Measurements from ENCODE around the gene SNCA.

DNA sequence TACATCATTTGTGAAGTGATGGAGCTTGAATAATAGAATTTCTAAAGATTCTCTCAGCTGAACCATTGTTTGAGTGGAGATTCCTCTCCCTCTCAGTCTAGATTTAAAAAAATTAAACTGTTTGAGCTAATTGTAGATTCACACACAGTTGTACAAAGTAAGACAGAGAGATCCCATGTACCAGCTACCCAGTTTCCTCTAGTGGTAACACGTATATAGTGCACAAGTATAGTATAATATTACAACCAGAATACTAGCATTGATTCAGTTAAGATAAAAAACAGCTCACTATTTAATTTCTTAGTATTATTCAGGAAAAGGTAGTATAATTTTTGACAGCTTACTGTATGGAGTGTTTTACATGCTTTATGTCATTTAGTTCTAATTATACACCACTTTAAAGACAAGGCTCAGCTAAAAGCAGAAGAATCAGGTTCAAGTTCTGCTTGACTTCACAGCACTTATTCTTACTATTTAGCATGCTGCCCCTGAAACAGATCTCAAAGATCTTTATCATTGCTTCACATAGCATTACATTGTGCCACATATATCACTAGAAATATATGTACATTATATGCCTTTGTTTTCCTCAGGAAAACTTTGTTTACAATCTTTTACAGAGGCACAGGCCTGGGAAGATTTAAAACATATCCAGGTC lies 136.1 kb downstream of the SNCA start:
- no peak for TF ChIP-seq SIN3A (conservative IDR thresholded peaks at IDR 0.05 in 1 of 2, IDR thresholded peaks at IDR 0.05 in 1 of 2; ENCODE audit: low read depth in 1 of 2, low read length in 2 of 2)
- TF ChIP-seq POLR2A (IDR thresholded peaks at IDR 0.05; ENCODE audit: control extremely low read depth in 1 of 2, low read depth in 2 of 2, low read length in 2 of 2) = no peak
- no peak for TF ChIP-seq RAD21 (IDR thresholded peaks at IDR 0.05 in 1 of 2, conservative IDR thresholded peaks at IDR 0.05 in 1 of 2; ENCODE audit: low read depth in 2 of 2, low read length in 2 of 2)
- no peak for TF ChIP-seq CHD2 (IDR thresholded peaks at IDR 0.05; ENCODE audit: low read length)
- no peak for TF ChIP-seq EP300 (IDR thresholded peaks at IDR 0.05; ENCODE audit: borderline replicate concordance in 1 of 2, low read depth in 2 of 2, low read length in 2 of 2)
- no peak for TF ChIP-seq CEBPB (IDR thresholded peaks at IDR 0.05; ENCODE audit: low read depth, low read length)
- TF ChIP-seq, protein P1, sequence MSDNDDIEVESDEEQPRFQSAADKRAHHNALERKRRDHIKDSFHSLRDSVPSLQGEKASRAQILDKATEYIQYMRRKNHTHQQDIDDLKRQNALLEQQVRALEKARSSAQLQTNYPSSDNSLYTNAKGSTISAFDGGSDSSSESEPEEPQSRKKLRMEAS (IDR thresholded peaks at IDR 0.05) = no peak
- no peak for TF ChIP-seq ZNF274 (IDR thresholded peaks at IDR 0.05; ENCODE audit: borderline replicate concordance, extremely low read depth, low read length)
- TF ChIP-seq, protein P2, sequence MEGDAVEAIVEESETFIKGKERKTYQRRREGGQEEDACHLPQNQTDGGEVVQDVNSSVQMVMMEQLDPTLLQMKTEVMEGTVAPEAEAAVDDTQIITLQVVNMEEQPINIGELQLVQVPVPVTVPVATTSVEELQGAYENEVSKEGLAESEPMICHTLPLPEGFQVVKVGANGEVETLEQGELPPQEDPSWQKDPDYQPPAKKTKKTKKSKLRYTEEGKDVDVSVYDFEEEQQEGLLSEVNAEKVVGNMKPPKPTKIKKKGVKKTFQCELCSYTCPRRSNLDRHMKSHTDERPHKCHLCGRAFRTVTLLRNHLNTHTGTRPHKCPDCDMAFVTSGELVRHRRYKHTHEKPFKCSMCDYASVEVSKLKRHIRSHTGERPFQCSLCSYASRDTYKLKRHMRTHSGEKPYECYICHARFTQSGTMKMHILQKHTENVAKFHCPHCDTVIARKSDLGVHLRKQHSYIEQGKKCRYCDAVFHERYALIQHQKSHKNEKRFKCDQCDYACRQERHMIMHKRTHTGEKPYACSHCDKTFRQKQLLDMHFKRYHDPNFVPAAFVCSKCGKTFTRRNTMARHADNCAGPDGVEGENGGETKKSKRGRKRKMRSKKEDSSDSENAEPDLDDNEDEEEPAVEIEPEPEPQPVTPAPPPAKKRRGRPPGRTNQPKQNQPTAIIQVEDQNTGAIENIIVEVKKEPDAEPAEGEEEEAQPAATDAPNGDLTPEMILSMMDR (IDR thresholded peaks at IDR 0.05; ENCODE audit: control extremely low read depth in 1 of 3, insufficient read depth in 1 of 3, low read depth in 1 of 3, low read length in 3 of 3) = no peak
- no peak for TF ChIP-seq SUZ12 (IDR thresholded peaks at IDR 0.05; ENCODE audit: low read length)
- no peak for TF ChIP-seq TCF12 (IDR thresholded peaks at IDR 0.05; ENCODE audit: low read depth, low read length)
- TF ChIP-seq PHF8 (conservative IDR thresholded peaks at IDR 0.05; ENCODE audit: low read depth, low read length) = no peak
- no peak for TF ChIP-seq EZH2 (IDR thresholded peaks at IDR 0.05; ENCODE audit: low read depth, low read length, severe bottlenecking)
